Glutamatergic neuron (in vitro differentiated cells): ENCODE results near the gene USP4. TPM values are rescaled to one million over a fixed set of nuclear protein-coding genes. Genes with fewer than 3 reads are reported as not detected.

Experiments used
- DNase-seq: peaks from one replicate; pipeline ENCODE4 v3.0.0; 2022
- H3K27ac Mint-ChIP-seq: one replicate; pipeline ENCODE4 v1.8.0; 2020; ENCODE audit warnings: mild to moderate bottlenecking, mixed read lengths, inconsistent platforms; ENCODE audit not compliant: unreplicated experiment
- H3K27me3 Mint-ChIP-seq: one replicate; pipeline ENCODE4 v1.8.0; 2020; ENCODE audit warnings: mild to moderate bottlenecking, moderate library complexity, mixed read lengths, inconsistent platforms; ENCODE audit not compliant: unreplicated experiment
- H3K36me3 Mint-ChIP-seq: one replicate; pipeline ENCODE4 v1.8.0; 2020; ENCODE audit warnings: mild to moderate bottlenecking, mixed read lengths, inconsistent platforms; ENCODE audit not compliant: unreplicated experiment
- H3K4me1 Mint-ChIP-seq: one replicate; pipeline ENCODE4 v1.8.0; 2020; ENCODE audit warnings: mild to moderate bottlenecking, low read depth, mixed read lengths, inconsistent platforms; ENCODE audit not compliant: unreplicated experiment
- H3K4me3 Mint-ChIP-seq: one replicate; pipeline ENCODE4 v1.8.0; 2020; ENCODE audit warnings: mild to moderate bottlenecking, mixed read lengths, inconsistent platforms; ENCODE audit not compliant: unreplicated experiment
- H3K9me3 Mint-ChIP-seq: one replicate; pipeline ENCODE4 v1.8.0; 2020; ENCODE audit warnings: mild to moderate bottlenecking, moderate library complexity, mixed read lengths, inconsistent platforms; ENCODE audit not compliant: unreplicated experiment
- total RNA-seq: library from RNA; stranded (reverse); fragmentation: NEBNext Ultra II Directional; extraction: Animal tissue kit (Norgen Biotek cat#: 25700); gene quantifications from one replicate; pipeline ENCODE4 v1.2.1, GENCODE V29; 2021; ENCODE audit not compliant: unreplicated experiment
- TF ChIP-seq, protein P1 (sequence below): fragments of 200-600 bp; sonication (generic); IDR thresholded peaks from one replicate; pipeline ENCODE4 v1.5.0; 2021; ENCODE audit not compliant: partially characterized antibody, unreplicated experiment

Gene USP4
- total RNA-seq, 1 donor from 2014 or later, result 70.0 TPM

DNA sequence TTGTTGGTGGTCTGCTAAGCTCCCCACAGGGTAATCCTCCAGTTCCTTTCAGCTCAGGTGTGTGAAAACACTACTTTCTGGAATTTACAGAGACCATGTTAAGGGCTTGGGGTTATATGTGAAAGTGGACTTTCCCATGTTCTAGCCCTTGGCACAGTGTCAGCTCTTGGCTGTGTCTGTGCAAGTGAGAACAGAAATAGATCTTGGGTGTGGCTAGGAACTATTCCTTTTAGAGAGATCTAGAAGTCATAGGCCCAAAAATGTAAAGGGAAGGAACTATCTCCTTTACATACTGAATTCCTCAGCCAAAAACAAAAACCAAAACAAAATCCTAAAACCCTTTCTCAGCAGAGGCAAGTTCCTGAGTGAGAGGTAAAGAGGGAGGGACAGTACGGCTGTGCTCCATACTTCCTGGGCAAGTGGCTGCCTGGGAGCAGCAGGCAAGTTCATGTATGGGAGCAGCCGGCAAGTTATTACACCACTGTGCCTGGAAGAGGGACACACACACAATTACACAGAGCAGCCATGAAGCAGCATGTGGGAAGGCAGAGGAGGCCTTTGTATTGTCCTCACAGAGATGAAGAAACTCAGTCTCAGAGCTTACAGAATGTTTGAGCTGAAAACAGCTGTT is 43.0 kb downstream of the USP4 start:
- Mint-ChIP-seq H3K4me3 (no peak overlapping the region), H3K27ac (no peak overlapping the region), H3K36me3 (no peaks in the 10 kb centered on the region), H3K4me1 (no peaks in the 10 kb centered on the region), H3K27me3 (peaks cover 6% of the 10 kb centered on the region), H3K9me3 (no peaks in the 10 kb centered on the region)
- TF ChIP-seq, protein P1, sequence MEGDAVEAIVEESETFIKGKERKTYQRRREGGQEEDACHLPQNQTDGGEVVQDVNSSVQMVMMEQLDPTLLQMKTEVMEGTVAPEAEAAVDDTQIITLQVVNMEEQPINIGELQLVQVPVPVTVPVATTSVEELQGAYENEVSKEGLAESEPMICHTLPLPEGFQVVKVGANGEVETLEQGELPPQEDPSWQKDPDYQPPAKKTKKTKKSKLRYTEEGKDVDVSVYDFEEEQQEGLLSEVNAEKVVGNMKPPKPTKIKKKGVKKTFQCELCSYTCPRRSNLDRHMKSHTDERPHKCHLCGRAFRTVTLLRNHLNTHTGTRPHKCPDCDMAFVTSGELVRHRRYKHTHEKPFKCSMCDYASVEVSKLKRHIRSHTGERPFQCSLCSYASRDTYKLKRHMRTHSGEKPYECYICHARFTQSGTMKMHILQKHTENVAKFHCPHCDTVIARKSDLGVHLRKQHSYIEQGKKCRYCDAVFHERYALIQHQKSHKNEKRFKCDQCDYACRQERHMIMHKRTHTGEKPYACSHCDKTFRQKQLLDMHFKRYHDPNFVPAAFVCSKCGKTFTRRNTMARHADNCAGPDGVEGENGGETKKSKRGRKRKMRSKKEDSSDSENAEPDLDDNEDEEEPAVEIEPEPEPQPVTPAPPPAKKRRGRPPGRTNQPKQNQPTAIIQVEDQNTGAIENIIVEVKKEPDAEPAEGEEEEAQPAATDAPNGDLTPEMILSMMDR, result no peak
- DNase-seq, result no peak

DNA sequence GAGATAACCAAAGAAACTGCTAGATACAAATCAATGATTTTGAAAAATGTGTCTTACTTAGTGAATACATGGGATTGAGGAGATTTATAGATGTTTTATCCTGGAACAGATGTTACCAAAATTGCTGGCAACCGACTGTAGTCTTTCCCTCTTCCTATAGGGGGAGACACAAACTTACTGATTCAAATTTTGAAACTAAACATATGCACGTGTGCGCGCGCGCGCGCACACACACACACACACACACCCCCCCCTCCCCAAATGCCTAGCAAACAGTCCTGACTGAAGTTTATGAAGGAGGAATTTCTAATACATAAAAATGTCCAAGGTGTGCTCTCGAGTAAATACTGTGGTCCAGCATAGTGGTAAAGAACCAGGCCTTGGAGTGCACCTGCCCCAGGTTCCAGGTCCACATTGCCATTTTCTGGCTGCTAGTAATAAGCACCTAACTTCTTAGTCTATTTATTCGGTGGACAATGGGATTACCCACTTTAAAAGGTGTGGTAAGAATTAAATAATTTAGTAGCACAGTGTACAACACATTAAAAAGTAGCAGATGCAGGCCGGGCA is 44.3 kb downstream of the USP4 start:
- TF ChIP-seq, protein P1, result peak; percentile 79
- Mint-ChIP-seq H3K9me3 (no peaks in the 10 kb centered on the region), H3K4me3 (no peak overlapping the region), H3K27ac (peak overlapping the region; percentile 3), H3K36me3 (no peaks in the 10 kb centered on the region), H3K27me3 (peaks cover 6% of the 10 kb centered on the region), H3K4me1 (no peaks in the 10 kb centered on the region)
- DNase-seq, result peak; percentile 30

DNA sequence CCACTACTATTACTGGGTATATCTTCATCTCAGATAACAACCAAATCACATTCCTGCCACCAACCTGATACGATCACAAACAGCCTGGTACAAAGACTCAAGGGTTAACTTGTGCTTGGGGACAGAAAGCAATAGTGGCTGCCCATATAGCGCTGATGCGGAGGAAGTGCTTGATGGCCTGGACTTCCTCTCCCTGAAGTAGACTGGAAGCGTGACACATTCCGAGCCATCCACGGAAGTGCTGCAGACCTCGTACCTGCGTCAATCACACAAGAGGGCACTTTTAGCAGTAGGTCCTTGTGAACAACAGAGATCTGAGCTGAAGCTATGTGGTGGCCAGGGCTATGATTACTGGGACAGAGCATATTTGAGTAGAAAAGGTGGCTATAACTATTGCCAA is 45.5 kb downstream of the USP4 start:
- DNase-seq, result no peak
- peaks cover 2% of the 10 kb centered on the region for H3K27me3 Mint-ChIP-seq
- no peaks in the 10 kb centered on the region for H3K36me3 Mint-ChIP-seq
- TF ChIP-seq, protein P1, result no peak
- H3K4me3 Mint-ChIP-seq, result no peak overlapping the region
- no peak overlapping the region for H3K27ac Mint-ChIP-seq
- no peaks in the 10 kb centered on the region for H3K4me1 Mint-ChIP-seq
- no peaks in the 10 kb centered on the region for H3K9me3 Mint-ChIP-seq

- DNase-seq, result no peak
- H3K4me3 Mint-ChIP-seq, result no peak overlapping the region
- H3K36me3 Mint-ChIP-seq, result no peaks in the 10 kb centered on the region
- TF ChIP-seq, protein P1, result no peak
- no peak overlapping the region for H3K27ac Mint-ChIP-seq
- no peaks in the 10 kb centered on the region for H3K4me1 Mint-ChIP-seq
- no peaks in the 10 kb centered on the region for H3K9me3 Mint-ChIP-seq
- H3K27me3 Mint-ChIP-seq, result peaks cover 2% of the 10 kb centered on the region
Measured at GRCh38 chr3:49283997-49284396, 55.9 kb downstream of the USP4 start.

DNA sequence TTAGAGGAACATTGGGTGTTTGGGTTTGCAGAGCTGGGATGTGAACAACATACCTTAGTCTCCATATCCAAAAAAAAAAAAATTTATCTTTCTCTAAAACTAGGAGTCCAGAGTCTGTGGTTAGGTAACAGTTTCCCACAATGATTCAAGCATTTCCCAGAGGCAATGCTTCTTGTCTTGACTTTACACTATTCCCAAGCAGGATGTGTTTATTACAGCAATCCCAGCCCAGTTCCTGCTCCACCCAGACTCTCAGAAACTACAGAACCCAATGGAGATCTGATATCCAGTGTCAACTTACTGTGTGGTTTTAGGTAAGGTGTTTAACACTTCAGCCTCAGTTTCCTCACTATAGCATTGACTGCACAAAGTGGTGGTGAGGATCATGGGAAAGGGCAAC is 60.5 kb downstream of the USP4 start:
- TF ChIP-seq, protein P1, result no peak
- no peak overlapping the region for H3K4me3 Mint-ChIP-seq
- H3K27me3 Mint-ChIP-seq, result peaks cover 3% of the 10 kb centered on the region
- DNase-seq, result no peak
- H3K9me3 Mint-ChIP-seq, result peaks cover 2% of the 10 kb centered on the region
- H3K27ac Mint-ChIP-seq, result no peak overlapping the region
- peaks cover 12% of the 10 kb centered on the region for H3K4me1 Mint-ChIP-seq
- no peaks in the 10 kb centered on the region for H3K36me3 Mint-ChIP-seq
